Activated CD8-positive, alpha-beta memory T cell treated with anti-CD3 and anti-CD28 coated beads, Interleukin-2, amount 50 U/mL, for 1 hour (primary cell): ENCODE measurements around the gene KLRG1.

Experiments used
- DNase-seq: peaks from one replicate; pipeline ENCODE4 v3.0.0-alpha.2; 2020; ENCODE audit errors: extremely low read depth

The KLRG1 gene

DNA sequence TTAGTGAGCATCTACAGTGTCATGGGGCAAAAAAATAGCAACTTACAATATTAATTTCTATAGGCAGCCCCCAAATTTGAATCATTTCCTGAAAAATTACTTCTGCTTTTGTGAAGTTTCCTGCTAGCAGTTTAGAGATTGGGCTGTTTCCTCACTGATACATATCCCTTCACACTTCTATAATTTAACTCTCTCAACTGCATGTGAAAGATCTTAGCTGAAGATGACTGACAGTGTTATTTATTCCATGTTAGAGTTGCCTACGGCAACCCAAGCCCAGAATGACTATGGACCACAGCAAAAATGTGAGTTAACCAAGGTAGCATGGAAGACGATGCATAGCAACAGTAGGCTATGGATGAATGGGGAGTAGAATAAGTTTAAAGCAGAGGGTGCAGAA lies at the start of gene KLRG1:
KLRG1 (plus strand) TSS at position 134 of the 400 bp plus-strand sequence; CDS start at position 224, 90 bp downstream.
- DNase-seq: no peak

DNA sequence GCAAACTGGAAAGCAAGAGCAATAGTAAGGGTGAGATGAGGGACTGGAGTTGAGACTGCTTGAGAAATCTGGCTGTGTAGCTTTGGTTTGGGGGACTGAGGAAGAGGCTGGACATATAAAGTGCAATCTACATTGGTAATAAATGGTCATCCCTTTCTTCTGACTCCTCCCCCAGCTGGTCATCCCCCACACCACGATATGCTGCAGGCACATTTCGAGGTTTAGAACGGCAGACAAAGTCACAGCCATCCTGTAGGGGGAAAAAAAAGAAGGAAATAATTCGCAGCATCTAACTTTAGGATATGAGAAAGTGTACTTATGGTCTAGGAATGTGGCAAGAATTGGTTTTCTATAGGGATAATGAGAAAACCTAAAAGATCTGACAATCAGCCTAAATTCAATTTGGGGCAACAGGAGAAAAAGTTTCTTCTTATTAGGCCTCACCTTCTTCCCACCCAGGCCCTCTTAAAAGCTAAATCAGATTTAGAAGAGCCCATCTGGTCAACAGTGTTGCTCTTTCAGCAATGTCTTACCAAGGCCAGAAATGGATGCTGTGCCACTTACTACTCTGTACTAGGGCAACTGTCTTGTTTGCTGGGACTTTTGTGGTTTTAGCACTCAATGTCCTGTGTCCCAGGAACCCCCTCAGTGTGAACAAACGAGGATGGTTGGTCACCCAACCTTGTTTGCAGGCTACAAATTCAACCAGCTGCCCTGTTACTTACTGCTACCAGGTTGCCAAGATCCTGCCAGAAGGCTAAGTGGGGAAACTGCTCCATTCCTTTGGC lies 47.5 kb upstream of the KLRG1 start:
- DNase-seq: no peak

DNA sequence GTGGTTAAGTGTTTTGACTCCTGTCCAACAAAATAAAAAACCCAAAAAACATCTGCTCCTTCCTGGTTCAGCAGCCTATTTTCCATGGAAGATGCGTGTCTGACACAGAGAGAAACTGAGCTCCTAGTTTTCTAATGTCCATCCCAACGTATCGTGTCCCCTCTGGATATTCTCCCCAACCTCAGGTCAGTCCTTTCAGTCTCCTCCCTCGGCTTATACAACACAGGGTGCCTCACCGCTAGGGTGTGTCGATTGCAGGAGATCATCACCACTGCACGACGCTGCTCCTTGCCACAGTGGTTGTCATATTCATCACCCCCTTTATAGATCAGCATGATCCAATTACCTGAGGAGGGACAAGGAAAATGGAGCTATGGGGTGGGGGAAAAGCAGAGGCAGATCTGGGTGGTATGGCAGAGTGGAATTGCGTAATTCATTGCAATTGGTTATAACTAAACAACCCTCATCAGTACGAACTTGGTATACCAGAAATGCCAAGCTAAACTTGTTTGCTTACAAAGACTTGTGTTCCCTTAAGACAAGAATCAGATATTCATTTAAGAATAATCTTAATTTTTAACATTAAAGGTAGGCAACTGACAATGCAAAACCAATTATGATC lies 45.7 kb upstream of the KLRG1 start:
- DNase-seq: no peak

DNA sequence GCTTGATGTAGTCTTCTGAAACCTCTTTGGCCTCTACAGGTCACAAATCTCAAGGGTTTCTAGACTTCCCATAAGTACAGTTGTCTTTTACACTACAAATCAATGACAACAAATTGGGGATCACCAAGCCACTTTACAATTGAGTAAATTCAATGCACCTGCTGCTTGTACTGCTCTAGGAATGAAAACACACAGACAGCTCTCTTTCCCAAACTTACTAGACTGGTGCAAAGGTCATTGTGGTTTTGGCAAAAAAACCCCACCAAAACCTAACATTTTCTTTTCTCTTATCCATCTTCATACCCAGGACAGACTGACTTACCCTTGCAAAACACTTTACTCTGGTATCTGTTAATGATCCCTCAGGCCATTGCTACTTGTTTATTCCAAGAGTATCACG lies 42.6 kb upstream of the KLRG1 start:
- DNase-seq: no peak

DNA sequence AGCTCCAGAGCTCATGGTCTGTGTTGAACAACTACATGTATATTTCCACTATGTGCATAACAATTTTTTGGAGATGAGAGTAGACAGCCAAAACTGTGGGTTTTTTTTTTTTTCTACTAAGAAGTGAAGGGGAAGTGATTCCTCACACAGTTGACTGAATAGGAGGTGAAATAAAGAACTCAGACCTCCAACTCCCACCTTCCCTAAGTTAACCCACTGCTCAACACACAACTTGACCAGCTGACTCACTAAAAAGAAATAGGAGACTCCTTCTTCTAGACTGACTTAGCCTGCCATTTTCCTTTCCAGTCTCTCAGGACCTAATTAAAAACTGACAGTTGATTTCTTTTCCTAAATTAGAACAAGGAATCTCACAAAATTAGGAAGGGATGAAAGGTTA lies 41.6 kb upstream of the KLRG1 start:
- DNase-seq: no peak

DNA sequence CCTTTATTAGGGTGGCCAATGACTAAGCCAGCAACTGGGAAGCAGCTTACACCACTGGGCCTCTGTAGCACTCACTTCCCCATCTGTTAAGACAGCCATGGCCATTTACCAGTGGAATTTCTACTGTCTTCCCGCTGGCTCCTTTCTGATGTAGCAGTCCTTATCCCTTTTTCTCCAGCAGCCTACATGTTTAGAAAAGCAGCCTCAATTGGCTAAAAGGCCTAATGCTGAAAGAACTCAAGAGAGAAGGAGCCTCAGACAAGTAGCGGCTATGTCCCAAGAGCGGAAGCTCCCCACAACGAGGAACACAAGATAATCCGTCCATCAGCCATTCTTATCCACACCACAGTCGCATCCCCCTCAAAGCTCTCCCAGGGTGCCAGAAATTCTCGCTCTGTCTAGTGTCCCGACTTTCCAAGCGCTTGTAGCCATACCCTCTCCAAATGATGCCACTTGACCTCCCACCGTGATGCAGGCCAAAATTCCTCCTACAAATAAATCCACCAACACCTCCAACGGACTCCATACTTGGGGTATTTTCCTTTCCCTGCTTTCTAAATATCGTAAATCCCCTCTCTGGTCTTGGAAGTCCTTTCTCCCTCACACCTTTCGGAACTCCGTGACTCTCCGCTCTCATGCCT lies 40.5 kb upstream of the KLRG1 start:
- DNase-seq: no peak

DNA sequence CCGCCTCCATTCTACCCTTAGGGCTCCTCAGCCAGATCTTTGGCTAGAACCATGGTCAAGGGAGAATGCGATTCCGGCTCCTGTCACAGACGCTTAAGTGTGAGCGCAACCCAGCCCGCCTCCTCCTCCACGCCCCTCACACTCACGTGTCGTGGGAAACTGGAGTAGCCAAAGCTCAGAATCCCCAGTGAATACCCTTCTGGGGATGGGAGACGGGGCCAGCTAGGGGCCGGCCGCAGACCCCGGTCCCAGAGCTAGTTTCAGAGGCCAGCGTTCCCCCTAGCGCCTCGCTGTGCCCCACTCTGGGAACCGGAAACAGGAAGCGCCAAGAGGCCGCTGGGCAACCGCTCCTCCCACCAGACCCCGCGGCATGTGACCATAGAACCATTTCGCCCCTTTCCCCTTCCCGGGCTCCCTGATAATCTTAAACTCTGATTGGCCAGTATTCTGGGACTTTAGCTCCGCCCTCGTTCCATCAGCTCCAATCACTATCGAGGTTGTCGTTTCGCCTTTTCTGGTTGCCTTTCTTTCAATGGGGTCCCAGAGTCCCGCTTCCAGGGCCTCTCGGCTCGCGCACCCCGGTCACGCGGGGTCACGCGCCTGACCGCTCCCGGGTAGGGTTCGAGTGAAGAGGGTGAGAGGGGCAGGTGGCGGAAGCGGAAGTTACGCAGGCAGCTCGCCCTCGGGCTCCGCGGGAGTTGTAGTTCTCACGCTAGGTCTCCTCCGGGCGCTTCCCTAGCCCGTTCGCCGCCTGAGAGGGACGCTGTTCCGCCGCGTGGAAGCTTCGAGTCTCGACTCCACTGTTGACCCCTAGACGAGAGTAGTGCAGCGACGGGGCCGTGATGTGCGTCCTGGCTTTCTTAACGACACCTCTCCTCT lies 39.8 kb upstream of the KLRG1 start, which contains the start of gene M6PR:
M6PR (minus strand) TSS at position 304 of the 879 bp plus-strand sequence. CDS start 3,241 bp downstream, outside the sequence.
- DNase-seq: peak; percentile 69

DNA sequence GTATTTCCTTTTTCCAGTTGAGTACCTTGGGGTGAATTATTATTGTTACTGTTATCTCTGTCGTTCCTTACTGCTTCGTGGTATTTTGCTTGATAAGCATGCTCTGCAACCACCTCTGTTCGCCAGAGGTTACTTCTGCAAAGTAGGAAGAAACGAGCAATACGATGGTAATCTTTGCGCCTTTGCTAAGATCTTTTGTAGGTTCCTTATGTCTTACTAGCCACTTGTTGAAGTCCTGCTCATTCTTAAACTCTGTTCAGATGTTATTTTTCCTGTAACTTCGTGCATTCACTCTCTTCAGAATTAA lies 39.2 kb upstream of the KLRG1 start:
- no peak for DNase-seq

DNA sequence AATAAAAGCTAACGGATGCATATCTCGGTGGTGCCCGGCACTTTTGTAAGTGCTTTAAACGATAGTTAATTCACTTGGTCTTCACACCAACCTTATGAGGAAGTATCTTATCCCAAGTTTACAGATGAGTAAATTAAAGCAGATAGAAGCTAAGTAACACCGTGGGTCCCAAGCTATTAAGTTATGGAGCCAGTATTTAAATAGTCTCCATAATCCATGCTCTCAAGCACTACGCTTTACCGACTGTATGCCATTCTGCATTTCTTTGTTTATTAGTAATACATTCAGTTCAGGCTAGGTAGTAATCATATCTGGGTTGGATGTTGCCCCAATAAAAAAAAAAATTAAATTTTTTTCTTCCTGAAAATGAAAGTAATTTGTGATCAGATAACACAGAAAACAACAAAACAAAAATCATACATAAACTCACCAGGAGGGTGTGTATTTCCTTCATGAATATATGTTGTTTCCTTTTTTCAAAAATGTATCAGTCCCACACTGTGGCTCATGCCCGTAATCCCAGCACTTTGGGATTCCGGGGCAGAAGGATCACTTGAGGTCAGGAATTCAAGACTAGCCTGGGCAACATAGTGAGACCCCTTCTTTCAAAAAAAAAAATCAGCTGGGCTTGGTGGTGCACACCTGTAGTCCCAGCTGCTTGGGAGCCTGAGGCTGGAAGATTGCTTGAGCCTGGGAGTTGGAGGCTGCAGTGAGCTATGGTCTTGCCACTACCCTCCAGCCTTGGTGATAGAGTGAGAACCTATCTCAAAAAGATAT lies 38.5 kb upstream of the KLRG1 start:
- DNase-seq: no peak

DNA sequence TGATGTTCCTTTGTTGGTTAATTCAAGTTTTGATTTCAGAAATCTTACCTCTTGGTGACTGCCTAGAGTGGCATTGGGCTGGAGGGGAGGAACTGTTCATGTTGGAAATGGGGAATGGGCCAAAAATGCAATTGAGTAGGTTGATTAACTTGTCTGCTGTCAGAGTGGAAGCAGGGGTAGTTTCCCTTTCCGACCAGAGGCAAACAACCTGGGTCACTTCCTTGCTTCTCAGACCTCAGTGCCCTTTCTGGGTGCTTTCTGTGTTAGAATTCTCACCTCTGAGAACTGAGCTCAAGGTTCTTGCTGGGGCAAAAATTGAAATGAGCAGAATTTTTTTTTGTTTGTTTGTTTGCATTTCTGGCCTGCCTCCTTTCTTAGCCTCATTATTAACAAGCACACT lies 37.6 kb upstream of the KLRG1 start:
- DNase-seq: no peak

DNA sequence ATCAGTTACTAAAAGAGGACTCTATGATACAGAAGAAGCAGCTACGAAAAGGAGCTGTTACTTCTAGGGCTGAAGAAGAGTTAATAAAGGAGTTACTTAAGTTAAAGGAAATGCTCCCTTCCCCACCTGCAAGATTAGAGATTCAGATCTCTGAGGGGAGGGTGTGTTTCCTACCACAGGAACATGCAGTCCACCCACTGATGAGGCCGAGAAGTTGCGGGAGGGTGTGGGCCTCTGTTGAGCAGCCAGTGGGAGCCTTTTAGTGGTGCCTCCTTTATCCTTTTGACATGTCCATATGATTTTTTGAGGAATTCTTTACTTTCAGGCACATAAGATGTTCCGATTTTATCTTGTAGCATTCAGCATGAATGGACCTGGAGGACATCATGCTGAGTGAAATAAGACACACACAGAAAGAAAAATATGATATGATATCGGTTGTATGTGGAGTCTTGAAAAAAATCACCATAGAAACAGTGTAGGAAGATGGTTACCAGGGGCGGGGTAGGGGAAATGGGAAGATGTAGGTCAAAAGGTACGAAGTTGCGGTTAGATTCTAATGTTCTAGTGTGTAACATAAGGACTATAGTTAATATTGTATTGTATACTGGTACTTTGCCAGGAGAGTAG lies 35.5 kb upstream of the KLRG1 start:
- no peak for DNase-seq

DNA sequence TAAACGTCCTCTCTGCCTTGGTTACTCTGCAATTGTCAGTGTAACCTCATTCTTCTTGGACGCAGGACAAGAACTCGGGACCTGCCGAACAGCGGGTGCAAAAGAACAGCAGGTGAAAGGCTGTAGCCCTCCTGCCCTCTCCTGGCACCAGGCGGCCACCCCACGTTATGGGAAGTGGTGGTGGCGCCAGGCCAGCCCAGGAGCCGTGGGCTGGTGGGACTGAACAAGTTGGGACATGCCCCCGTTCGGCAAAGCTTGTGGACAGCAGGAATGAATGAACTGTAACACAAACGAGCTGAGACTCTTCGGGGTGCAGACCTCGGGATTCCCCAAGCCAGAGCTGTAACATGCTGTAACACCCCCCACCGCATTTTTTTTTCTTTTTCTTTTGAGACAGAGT lies 33.3 kb upstream of the KLRG1 start:
- no peak for DNase-seq

DNA sequence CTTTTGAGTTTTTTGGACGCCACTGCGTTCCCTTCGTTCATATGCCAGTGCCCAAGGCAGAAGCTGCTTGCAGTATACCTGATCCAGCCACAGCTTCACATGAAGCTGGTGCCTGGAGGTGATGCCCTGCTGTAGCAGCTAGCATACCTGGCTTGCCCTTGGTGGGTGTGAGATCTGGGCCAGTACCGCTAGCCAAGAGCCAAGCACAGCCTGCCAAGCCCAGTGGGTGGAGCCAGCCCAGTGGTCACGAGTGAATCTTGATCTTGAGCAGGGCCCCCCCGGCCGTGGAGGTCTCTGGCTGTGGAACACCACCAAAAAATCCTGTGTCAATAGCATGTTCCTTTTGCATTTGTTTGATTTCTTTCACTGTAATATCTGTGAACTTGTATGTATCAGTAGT lies 32.6 kb upstream of the KLRG1 start:
- no peak for DNase-seq

DNA sequence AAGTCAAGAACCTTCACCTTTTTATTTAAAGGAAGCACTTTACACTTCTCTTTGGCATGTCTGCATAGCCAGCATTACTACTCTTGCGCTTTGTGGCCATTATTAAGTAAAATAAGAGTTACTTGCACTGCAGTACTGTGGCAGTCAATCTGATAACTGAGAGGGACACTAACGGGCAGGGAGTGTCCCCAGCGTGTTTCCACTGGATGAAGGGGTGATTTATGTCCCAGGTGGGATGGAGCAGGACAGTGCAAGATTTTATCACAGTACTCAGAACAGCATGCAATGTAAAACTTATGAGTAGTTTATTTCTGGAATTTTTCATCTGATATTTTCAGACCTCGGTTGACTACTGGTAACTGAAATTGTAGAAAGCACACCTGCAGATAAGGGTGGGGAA lies 31.8 kb upstream of the KLRG1 start:
- no peak for DNase-seq

DNA sequence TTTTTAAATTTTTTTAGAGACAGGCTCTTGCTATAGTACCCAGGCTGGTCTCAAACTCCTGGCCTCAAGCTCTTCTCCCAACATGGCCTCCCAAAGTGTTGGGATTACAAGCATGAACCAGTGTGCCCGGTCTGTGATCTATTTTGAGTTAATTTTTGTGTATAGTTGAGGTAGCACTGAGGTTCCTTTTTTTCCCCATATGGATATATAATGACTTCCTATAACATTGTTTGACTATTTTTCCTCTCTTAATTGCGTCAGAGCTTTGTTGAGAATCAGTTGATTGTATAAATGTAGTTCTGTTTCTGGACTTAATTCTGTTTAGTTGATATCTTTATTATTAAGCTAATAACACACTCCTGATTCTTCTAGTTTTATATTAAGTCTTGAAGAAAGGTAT lies 31.3 kb upstream of the KLRG1 start:
- no peak for DNase-seq

DNA sequence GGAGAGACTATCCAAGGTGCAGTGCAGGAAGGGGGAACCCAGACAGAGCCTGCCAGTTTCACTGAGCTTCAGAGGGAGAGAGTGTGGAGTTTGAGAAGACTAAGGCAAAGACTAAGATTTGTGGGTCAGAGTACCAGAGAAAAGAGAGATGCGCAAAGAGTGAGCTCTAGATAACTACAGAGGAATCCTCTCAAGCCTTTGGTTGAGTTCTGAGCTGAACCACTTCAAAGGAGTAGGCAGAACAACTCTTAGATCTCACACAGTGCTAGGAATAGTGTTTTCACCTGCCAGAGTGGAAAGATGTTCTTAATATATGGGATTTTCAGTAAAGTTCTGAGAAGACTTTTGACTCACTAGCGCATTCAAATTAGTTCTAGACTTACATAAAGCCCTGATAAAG lies 29.2 kb upstream of the KLRG1 start:
- DNase-seq: no peak

DNA sequence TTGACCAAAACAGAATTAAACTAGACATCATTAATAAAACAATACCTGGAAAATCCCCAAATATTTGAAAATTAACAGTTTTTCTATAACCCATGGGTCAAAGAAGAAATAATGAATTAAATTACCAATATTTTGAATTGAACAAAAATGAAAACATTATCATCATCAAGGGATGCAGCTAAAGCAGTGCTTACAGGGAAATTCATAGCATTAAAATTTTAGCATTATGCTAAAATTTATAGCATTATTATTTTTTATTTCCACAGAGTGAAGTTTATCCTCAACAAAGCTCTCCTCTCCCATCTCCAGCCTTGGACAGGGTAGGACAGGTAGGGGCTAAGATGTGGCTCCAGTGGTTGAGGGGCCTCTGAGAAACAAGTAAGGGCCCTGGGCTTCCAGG lies 20.6 kb upstream of the KLRG1 start:
- no peak for DNase-seq

DNA sequence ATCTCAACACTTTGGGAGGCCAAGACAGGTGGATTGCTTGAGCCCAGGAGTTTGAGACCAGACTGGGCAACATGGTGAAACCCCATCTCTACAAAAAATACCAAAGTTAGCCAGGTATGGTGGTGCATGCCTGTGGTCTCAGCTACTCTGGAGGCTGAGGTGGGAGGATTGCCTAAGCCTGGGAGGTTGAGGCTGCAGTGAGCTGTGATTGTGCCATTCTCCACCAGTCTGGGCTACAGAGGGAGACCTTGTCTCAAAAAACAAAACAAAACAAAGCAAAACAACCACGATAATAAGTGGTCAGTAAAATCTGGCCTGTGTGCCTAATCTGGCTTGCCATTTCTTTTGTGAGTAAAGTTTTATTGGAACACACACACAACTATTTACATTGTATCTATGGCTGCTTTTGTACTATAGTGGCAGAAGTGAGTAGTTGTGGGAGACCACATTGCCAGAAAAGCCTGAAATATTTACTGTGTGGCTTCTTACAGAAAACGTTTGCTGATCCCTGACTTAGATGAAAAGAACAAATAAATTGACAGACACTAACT lies 19.4 kb upstream of the KLRG1 start:
- DNase-seq: no peak

DNA sequence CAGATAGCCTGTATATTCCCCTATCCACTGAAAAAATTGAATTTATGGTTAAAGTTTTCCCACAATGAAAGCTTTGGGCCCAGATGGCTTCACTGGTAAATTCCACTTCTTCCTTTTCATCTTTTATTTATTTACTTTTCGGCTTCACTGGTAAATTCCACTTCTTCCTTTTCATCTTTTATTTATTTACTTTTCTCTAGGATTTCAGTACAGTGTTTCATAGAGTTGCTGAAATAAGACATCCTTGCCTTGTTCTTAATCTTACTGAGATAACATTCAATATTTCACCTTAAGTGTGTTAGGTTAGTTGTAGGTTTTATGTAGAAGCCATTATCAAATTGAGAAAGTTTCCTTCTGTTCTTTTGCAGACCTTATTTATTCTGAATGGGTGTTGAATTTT lies 18.9 kb upstream of the KLRG1 start:
- DNase-seq: no peak

DNA sequence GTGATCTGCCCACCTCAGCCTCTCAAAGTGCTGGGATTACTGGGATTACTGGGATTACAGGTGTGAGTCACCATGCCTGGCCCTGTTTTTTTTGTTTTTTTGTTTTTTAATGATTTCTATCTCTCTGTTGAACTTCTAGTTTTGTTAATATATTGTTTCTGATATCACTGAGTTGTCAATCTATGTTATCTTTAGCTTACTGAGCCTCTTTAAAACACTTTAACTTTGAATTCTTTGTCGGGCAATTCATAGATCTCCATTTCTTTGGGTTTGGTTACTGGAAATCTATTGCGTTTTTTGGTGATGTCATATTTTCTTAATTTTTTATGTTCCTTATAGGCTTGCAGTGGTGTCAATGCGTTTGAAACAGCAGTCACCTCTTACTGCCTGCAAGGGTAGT lies 9.2 kb upstream of the KLRG1 start:
- DNase-seq: no peak
